Measurements from ENCODE around the gene KRTAP5-8. TPM values are rescaled to one million over a fixed set of nuclear protein-coding genes. Genes with fewer than 3 reads are reported as not detected.
"Not testable (repeated sequence)": the region's sequence is repeated elsewhere in the genome, so short reads cannot be mapped to it uniquely, and the experiment has no call there.

The KRTAP5-8 gene
- total RNA-seq, 2 experiments from 2014 or later = not detected

DNA sequence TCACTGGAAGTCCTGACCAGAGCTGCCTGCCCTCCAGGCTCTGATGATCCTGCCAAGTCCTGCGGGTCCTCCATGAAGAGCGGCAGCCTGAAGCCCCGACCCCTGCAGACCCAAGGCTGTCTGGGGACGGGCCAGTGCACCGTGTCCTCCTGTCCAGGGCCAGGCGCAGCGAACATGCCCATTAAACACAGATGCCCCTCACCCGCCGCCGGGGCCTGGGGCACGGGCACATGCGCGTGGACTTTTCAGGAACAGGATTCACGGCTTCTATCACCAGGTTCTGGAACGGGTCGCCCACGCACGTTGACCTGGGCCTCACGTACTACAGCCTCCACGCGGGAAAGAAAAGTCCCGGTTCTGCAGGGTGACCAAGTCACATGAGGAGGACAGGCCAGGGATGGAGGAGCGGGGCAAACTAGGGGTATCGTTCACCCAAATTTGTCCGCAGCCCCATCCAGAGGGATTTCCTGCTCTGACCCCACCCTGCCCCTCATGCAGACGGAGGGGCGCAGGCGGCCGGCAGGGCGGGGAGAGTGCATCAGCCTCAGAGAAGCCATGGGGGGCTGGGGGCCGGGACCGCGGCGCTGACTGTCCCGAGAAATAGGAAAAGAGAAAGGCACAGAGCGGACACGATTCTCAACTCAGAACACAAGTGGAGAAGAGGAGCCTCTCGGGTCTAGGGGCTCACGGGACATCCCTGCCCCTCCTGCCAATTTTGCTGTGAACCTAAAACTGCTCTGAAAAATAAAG, 33.5 kb downstream of the KRTAP5-8 start:
- H3K9me3 Mint-ChIP-seq; H3K4me1 Mint-ChIP-seq (ENCODE audit: low read depth); H3K36me3 Mint-ChIP-seq; CTCF ChIA-PET; H3K27ac Mint-ChIP-seq; intact Hi-C loops (cut with micrococcal nuclease); H3K27me3 Mint-ChIP-seq; POLR2A ChIA-PET; H3K4me3 Mint-ChIP-seq; DNase-seq: not testable (repeated sequence)

DNA sequence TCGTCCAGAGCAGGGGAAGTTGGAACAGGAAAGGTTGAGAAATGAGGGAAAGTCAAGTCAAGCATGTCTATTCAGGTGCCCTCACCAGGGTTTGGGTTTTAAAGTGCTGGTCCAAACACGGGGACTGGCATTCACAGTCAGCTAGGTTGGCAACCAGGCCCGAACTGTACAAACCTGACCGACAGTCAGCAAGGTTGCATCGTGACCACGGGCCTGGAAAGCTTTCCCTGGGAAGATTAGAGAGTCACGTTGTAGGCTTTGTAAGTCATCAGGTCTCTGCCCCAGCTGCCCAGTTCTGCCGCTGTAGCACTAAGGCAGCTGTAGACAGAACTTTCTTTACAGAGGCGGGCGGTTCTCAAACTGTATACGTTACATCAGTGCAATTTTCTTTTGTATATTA, 35.0 kb downstream of the KRTAP5-8 start:
- H3K4me1 Mint-ChIP-seq (ENCODE audit: low read depth) = no peaks in the 10 kb centered on the region
- intact Hi-C loops (cut with micrococcal nuclease) = no loop called here
- DNase-seq = no peak
- no peaks in the 10 kb centered on the region for H3K36me3 Mint-ChIP-seq
- H3K9me3 Mint-ChIP-seq = no peaks in the 10 kb centered on the region
- CTCF ChIA-PET = no interaction called here
- no peak overlapping the region for H3K27ac Mint-ChIP-seq
- POLR2A ChIA-PET = no interaction called here
- peaks cover 5% of the 10 kb centered on the region for H3K27me3 Mint-ChIP-seq
- H3K4me3 Mint-ChIP-seq = no peak overlapping the region

DNA sequence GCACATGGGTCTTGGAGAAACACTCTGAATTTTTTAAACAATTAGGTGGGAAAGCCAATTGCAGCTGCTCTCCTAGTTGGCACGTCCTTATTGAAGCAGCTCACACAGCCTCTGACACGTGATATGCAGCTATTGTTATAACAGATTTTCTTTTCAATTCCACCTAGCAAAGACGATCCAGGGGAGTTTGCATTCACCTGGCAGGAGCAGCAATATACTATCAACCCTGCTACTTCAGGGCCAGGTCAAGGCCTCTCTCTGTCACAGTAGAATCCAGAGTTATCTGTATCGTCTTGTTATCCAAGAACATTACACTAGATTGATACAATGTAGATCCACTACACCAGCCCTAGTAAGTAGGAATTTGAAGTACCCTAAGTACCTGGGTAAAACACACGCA, 36.6 kb downstream of the KRTAP5-8 start:
- peaks cover 5% of the 10 kb centered on the region for H3K27me3 Mint-ChIP-seq
- ChIA-PET CTCF (interaction anchor here (0.9 kb wide), 1 partner anchor 15 kb away, joined by 6 read pairs; no protein-coding TSS in a partner anchor), POLR2A (no interaction called here)
- intact Hi-C loops (cut with micrococcal nuclease) = no loop called here
- H3K27ac Mint-ChIP-seq = no peak overlapping the region
- H3K9me3 Mint-ChIP-seq = no peaks in the 10 kb centered on the region
- no peaks in the 10 kb centered on the region for H3K4me1 Mint-ChIP-seq (ENCODE audit: low read depth)
- no peak overlapping the region for H3K4me3 Mint-ChIP-seq
- no peaks in the 10 kb centered on the region for H3K36me3 Mint-ChIP-seq
- DNase-seq = no peak

DNA sequence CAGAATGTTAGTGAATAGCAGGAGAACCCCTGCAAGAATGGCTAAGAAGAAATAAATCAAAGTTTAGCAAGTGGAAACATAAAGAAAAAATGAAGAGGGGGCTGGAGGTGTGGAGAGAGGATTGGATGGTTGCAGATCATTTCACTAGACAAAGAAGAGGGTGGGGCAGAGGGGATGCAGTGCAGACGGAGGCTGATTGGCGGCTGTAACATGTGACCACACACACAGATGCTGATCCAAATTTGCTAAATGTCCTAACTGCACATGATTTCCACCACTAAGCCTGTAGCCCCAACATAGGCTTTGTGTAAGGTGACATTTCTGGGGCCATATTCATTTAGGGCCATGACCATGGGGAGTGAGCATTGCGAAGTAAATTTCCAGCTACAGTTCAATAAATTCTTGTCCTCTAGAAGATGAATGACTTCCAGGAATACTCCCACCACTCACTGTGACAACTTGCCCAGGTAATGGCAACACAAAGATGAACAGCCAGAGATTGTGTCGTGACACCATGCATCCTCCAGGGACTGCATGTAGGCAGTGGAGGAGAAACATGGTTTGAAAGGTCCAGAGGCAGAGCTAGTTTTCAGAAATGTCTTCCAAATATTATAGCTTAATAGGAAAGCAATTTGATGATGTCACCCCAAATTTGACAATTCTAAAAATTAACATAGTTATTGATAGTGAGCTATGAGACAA, 38.0 kb downstream of the KRTAP5-8 start:
- H3K27ac Mint-ChIP-seq = no peak overlapping the region
- no peaks in the 10 kb centered on the region for H3K36me3 Mint-ChIP-seq
- peaks cover 2% of the 10 kb centered on the region for H3K4me1 Mint-ChIP-seq (ENCODE audit: low read depth)
- no peaks in the 10 kb centered on the region for H3K9me3 Mint-ChIP-seq
- DNase-seq = no peak
- POLR2A ChIA-PET = no interaction called here
- no peak overlapping the region for H3K4me3 Mint-ChIP-seq
- CTCF ChIA-PET = interaction anchor here (0.8 kb wide), 1 partner anchor 47 kb away, joined by 5 read pairs; no protein-coding TSS in a partner anchor
- intact Hi-C loops (cut with micrococcal nuclease) = no loop called here
- H3K27me3 Mint-ChIP-seq = peaks cover 2% of the 10 kb centered on the region

DNA sequence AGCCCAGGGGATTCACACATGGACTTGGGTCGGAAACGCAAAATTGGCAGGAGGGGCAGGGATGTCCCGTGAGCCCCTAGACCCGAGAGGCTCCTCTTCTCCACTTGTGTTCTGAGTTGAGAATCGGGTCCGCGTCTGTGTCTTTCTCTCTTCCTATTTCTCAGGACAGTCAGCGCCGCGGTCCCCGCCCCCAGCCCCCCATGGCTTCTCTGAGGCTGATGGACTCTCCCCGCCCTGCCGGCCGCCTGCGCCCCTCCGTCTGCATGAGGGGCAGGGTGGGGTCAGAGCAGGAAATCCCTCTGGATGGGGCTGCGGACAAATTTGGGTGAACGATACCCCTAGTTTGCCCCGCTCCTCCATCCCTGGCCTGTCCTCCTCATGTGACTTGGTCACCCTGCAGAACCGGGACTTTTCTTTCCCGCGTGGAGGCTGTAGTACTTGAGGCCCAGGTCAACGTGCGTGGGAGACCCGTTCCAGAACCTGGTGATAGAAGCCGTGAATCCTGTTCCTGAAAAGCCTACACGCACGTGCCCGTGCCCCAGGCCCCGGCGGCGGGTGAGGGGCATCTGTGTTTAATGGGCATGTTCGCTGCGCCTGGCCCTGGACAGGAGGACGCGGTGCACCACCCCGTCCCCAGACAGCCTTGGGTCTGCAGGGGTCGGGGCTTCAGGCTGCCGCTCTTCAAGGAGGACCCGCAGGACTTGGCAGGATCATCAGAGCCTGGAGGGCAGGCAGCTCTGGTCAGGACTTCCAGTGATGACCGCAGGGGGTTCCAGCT, 39.1 kb downstream of the KRTAP5-8 start:
- H3K4me3 Mint-ChIP-seq; H3K4me1 Mint-ChIP-seq (ENCODE audit: low read depth); H3K27ac Mint-ChIP-seq; intact Hi-C loops (cut with micrococcal nuclease); CTCF ChIA-PET; H3K36me3 Mint-ChIP-seq; POLR2A ChIA-PET; H3K9me3 Mint-ChIP-seq; DNase-seq: not testable (repeated sequence)
- peaks cover 12% of the 10 kb centered on the region for H3K27me3 Mint-ChIP-seq

DNA sequence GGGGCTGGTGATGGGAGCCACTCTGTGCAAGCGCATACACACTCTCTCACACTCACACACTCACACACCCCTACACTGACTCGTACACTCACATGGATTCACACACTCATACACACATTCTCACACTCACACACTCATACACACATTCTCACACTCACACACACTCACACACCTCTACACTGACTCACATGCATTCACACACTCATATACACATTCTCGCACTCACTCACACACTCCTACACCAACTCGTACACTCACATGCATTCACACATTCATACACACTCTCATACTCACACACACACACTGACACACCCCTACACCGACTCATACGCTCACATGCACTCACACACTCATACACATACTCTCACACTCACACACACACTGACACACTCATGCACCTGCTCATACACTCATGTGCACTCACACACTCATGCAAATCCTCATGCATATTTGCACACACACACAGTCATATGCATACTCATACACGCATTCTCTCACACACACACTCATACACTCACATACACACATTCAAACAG, 39.7 kb downstream of the KRTAP5-8 start:
- intact Hi-C loops (cut with micrococcal nuclease) = no loop called here
- DNase-seq = no peak
- Mint-ChIP-seq H3K4me1 (ENCODE audit: low read depth) (peaks cover 4% of the 10 kb centered on the region), H3K27ac (no peak overlapping the region), H3K36me3 (no peaks in the 10 kb centered on the region), H3K27me3 (peaks cover 14% of the 10 kb centered on the region), H3K9me3 (no peaks in the 10 kb centered on the region), H3K4me3 (no peak overlapping the region)
- ChIA-PET CTCF (no interaction called here), POLR2A (no interaction called here)

DNA sequence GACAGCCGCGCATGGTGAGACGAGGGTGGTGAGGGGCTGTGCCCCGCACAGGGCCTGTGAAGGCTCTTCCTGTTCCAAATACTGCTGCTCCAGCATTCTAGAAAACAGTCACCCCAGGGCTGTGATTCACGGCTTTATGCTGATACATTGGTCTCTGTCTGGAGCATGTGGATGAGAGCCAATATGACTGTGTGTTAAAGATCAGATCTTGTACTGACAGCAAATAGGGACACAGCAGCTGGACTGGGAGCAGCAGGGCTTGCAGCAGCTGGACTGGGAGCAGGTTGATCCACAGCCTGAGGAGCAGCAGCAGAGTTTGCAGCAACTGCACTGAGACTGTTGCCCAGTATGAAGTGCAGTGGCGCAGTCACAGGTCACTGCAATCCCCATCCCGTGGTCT, 41.7 kb downstream of the KRTAP5-8 start:
- H3K27ac Mint-ChIP-seq; intact Hi-C loops (cut with micrococcal nuclease); H3K4me3 Mint-ChIP-seq; DNase-seq; H3K4me1 Mint-ChIP-seq (ENCODE audit: low read depth); H3K36me3 Mint-ChIP-seq; H3K9me3 Mint-ChIP-seq; POLR2A ChIA-PET: not testable (repeated sequence)
- peaks cover 21% of the 10 kb centered on the region for H3K27me3 Mint-ChIP-seq
- CTCF ChIA-PET = interaction anchor here (1.0 to 1.2 kb wide), 3 partner anchors 10 to 153 kb away, joined by 3 to 6 read pairs (median 5); no protein-coding TSS in a partner anchor

DNA sequence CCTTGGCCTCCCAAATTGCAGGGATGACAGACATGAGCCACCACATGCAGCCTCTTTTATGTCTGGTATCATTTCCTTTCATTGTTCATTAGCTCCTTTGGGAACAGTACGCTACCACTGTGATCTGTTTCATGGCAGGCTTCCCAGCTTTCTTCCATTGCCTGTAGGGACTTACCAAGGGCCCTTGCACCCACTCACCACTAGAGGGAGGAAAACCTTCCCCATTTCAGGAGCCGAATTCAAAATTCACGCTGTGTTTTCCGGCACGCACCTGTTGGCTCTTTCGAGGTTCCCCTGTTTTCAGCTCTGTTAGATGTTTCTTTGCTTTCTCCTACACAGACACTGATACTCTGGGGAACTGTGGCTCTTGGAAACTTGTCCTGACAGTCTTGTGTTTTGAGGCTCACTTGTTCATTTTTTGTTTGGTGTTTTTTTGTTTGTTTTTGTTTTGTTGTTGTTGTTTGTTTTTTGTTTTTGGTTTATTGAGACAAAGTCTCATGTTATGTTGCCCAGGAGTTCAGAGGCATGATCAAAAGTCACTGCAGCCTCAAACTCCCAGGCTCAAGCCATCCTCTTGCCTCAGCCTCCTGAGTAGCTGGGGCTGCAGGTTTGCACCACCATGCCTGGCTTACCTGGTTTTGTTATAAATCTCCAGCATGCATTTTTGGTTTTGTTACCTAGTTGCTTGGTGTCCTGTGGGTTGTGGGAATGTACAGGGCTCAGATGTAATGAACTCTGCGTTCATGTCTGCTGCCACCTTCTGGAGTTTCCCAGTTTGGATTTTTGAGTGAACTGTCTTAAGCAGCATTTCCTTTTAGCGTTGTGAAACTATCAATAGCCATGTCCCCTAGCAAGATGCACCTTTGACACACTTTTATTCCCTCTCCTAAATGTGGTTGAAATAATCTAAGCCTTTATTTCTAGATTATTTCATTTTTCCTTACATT, 42.5 kb downstream of the KRTAP5-8 start:
- DNase-seq = peak; percentile 31
- CTCF ChIA-PET = interaction anchor here (0.6 to 1.2 kb wide), 4 partner anchors 9 to 152 kb away, joined by 3 to 6 read pairs (median 4); no protein-coding TSS in a partner anchor
- intact Hi-C loops (cut with micrococcal nuclease) = no loop called here
- Mint-ChIP-seq H3K27me3 (peaks cover 24% of the 10 kb centered on the region), H3K4me3 (no peak overlapping the region), H3K36me3 (no peaks in the 10 kb centered on the region), H3K4me1 (ENCODE audit: low read depth) (peaks cover 4% of the 10 kb centered on the region), H3K27ac (no peak overlapping the region), H3K9me3 (no peaks in the 10 kb centered on the region)
- POLR2A ChIA-PET = no interaction called here

DNA sequence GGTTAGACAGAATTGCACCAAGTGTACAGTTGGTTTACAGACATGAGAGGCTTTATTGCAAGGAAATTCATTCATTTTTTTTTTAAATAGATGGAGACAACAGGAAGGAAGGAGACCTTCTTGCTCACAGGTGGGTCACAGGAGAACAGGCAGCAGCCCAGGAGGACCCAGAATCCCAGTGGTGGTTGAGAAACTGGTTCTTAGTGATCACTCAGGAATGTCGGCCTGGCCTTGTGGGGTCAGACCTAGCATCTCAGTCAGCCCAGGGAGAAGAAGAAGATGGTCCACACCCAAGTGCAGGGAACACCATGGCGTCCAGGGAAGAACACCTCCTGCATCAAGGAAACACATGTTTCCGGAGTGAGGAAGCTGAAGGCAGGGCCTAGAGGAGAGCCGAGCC, 44.0 kb downstream of the KRTAP5-8 start:
- peaks cover 24% of the 10 kb centered on the region for H3K27me3 Mint-ChIP-seq
- H3K9me3 Mint-ChIP-seq = no peaks in the 10 kb centered on the region
- ChIA-PET POLR2A (no interaction called here), CTCF (no interaction called here)
- peaks cover 4% of the 10 kb centered on the region for H3K4me1 Mint-ChIP-seq (ENCODE audit: low read depth)
- no peak overlapping the region for H3K27ac Mint-ChIP-seq
- no peak for DNase-seq
- intact Hi-C loops (cut with micrococcal nuclease) = no loop called here
- no peak overlapping the region for H3K4me3 Mint-ChIP-seq
- no peaks in the 10 kb centered on the region for H3K36me3 Mint-ChIP-seq

DNA sequence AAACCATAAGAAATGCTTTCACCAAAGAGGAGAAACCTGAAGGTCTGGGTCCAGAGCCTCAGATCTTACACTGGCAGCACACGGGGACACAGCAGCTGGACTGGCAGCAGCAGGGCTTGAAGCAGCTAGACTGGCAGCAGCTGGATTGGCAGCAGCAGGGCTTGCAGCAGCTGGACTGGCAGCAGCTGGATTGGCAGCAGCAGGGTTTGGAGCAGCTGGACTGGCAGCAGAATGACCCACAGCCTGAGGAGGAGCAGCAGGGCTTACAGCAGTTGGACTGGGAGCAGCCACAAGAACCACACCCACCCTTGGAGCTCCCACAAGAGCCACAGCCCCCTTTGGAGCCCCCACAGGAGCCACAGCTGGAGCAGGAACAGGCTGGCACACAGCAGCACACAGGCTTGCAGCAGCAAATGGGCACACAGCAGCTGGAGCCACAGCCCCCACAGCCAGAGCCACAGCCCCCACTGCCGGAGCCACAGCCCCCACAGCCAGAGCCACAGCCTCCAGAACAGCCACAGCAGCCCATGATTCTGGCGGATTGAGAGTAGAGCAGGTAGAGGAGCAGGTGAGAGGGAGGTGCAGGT, 44.6 kb downstream of the KRTAP5-8 start, which contains the start of gene KRTAP5-11:
Gene KRTAP5-11, minus strand, starts transcription at position 567 of the 587 bp plus-strand sequence. Its CDS starts 38 bp downstream, at position 529.
- peaks cover 4% of the 10 kb centered on the region for H3K4me1 Mint-ChIP-seq (ENCODE audit: low read depth)
- peaks cover 24% of the 10 kb centered on the region for H3K27me3 Mint-ChIP-seq
- CTCF ChIA-PET = no interaction called here
- intact Hi-C loops (cut with micrococcal nuclease) = no loop called here
- H3K9me3 Mint-ChIP-seq = no peaks in the 10 kb centered on the region
- DNase-seq = no peak
- no peak within 1 kb of the TSS for H3K4me3 Mint-ChIP-seq
- H3K36me3 Mint-ChIP-seq = no peaks in the 10 kb centered on the region
- POLR2A ChIA-PET = no interaction called here
- no peak within 1 kb of the TSS for H3K27ac Mint-ChIP-seq

DNA sequence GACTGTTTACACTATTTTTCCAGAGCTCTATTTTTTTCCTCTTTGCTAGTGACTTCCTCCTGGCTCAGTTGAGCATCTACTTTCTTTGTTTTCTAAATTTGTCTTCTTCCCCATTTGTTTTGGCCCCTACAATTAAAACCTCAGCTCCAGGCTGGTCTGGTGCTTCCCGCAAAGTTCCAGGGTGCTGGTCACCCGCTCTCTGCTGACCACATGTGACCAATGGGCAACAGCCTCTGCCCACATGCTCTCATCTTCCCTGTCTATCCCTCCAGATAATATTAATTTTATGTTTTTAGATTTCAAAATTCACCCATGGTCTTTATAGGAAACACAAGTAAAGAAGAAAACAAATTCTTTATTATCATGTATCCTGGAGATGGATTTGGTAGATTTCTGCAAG, 45.1 kb downstream of the KRTAP5-8 start:
- CTCF ChIA-PET; intact Hi-C loops (cut with micrococcal nuclease); H3K27ac Mint-ChIP-seq; H3K4me3 Mint-ChIP-seq; H3K36me3 Mint-ChIP-seq; H3K9me3 Mint-ChIP-seq; DNase-seq; POLR2A ChIA-PET; H3K4me1 Mint-ChIP-seq (ENCODE audit: low read depth): not testable (repeated sequence)
- H3K27me3 Mint-ChIP-seq = peaks cover 24% of the 10 kb centered on the region

All from activated CD4-positive, alpha-beta memory T cell treated with anti-CD3 and anti-CD28 coated beads for 36 hours (primary cell).